ENCODE data around the gene ZNF774. TPM values are rescaled to one million over a fixed set of nuclear protein-coding genes. Genes with fewer than 3 reads are reported as not detected.

The ZNF774 gene
- total RNA-seq, 1 experiment from 2014 or later: 4.0 TPM

- Histone ChIP-seq H4K20me1 (ENCODE audit: insufficient read depth) (no peaks in the 10 kb centered on the region), H3K9ac (ENCODE audit: low read length) (no peak overlapping the region), H3K27me3 (ENCODE audit: insufficient read depth, low read length) (no peaks in the 10 kb centered on the region), H3K4me2 (ENCODE audit: low read length) (no peak overlapping the region), H3K4me1 (ENCODE audit: control insufficient read depth in 1 of 2, insufficient read depth in 2 of 2, low read length in 2 of 2) (peaks cover 3 to 14% of the 10 kb centered on the region in 2 experiments; a peak in 3 of 4 replicates), H3K9me2 (ENCODE audit: insufficient read depth) (no peaks in the 10 kb centered on the region), H3K36me3 (ENCODE audit: control insufficient read depth in 1 of 2, insufficient read depth in 2 of 2, low read length in 2 of 2) (no peaks in the 10 kb centered on the region), H3K9me3 (ENCODE audit: control insufficient read depth in 1 of 2, insufficient read depth in 1 of 2, low read depth in 1 of 2, low read length in 2 of 2) (no peaks in the 10 kb centered on the region), H3K27ac (ENCODE audit: low read depth, low read length) (no peak overlapping the region), H2AFZ (ENCODE audit: low read depth, low read length, poor library complexity, severe bottlenecking) (no peak overlapping the region), H3K4me3 (replicated peaks in 1 of 2; ENCODE audit: low read depth in 1 of 2, low read length in 2 of 2) (no peak overlapping the region), H3K79me2 (ENCODE audit: insufficient read depth, low read length) (no peaks in the 10 kb centered on the region)
- POLR2A ChIA-PET: no interaction called here
- RAD21 ChIA-PET (ENCODE audit: low non-redundant PET in 1 of 2, low total read pairs in 2 of 2, uncharacterized antibody in 2 of 2, unreplicated experiment in 2 of 2): no interaction called here
- CTCF ChIA-PET: interaction anchor here (1.0 kb wide), 1 partner anchor 23 kb away, joined by 3 read pairs; no protein-coding TSS in a partner anchor
- BruUV-seq (replicated peaks): no TSS peak
- DNase-seq (ENCODE audit: low read depth, low spot score) (no peak), ATAC-seq (no peak)
- intact Hi-C loops (cut with micrococcal nuclease): no loop called here
- TF ChIP-seq RAD21 (IDR thresholded peaks at IDR 0.05; ENCODE audit: low read depth): no peak
- no peak for TF ChIP-seq SIN3A (IDR thresholded peaks at IDR 0.05; ENCODE audit: low read depth)
- TF ChIP-seq POLR2A (IDR thresholded peaks at IDR 0.05; ENCODE audit: borderline replicate concordance, extremely low read depth, insufficient read depth, insufficient read length): no peak
- TF ChIP-seq, protein P1, sequence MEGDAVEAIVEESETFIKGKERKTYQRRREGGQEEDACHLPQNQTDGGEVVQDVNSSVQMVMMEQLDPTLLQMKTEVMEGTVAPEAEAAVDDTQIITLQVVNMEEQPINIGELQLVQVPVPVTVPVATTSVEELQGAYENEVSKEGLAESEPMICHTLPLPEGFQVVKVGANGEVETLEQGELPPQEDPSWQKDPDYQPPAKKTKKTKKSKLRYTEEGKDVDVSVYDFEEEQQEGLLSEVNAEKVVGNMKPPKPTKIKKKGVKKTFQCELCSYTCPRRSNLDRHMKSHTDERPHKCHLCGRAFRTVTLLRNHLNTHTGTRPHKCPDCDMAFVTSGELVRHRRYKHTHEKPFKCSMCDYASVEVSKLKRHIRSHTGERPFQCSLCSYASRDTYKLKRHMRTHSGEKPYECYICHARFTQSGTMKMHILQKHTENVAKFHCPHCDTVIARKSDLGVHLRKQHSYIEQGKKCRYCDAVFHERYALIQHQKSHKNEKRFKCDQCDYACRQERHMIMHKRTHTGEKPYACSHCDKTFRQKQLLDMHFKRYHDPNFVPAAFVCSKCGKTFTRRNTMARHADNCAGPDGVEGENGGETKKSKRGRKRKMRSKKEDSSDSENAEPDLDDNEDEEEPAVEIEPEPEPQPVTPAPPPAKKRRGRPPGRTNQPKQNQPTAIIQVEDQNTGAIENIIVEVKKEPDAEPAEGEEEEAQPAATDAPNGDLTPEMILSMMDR (IDR thresholded peaks at IDR 0.05 in 2 of 3, conservative IDR thresholded peaks at IDR 0.05 in 1 of 3; ENCODE audit: borderline replicate concordance in 1 of 3, insufficient read depth in 1 of 3, low read depth in 2 of 3, low read length in 2 of 3): no peak
- TF ChIP-seq EGR1 (IDR thresholded peaks at IDR 0.05; ENCODE audit: low read depth): no peak
- no peak for TF ChIP-seq REST (IDR thresholded peaks at IDR 0.05; ENCODE audit: low read depth)
- TF ChIP-seq YY1 (IDR thresholded peaks at IDR 0.05; ENCODE audit: extremely low read depth, insufficient replicate concordance, low read depth, low read length): no peak
- no peak for TF ChIP-seq TCF7L2 (IDR thresholded peaks at IDR 0.05; ENCODE audit: borderline replicate concordance, extremely low read depth, insufficient read depth, insufficient read length)
- no peak for TF ChIP-seq ZNF274 (IDR thresholded peaks at IDR 0.05; ENCODE audit: low read depth, low read length)
- no peak for TF ChIP-seq CBX3 (IDR thresholded peaks at IDR 0.05; ENCODE audit: low read depth)
- no peak for TF ChIP-seq EZH2 (IDR thresholded peaks at IDR 0.05)
- no peak for TF ChIP-seq MAX (IDR thresholded peaks at IDR 0.05)
- TF ChIP-seq POLR2AphosphoS5 (IDR thresholded peaks at IDR 0.05; ENCODE audit: low read depth, low read length): no peak
- TF ChIP-seq SP1 (IDR thresholded peaks at IDR 0.05; ENCODE audit: low read depth): no peak
- TF ChIP-seq ZBTB33 (IDR thresholded peaks at IDR 0.05; ENCODE audit: extremely low read depth, insufficient replicate concordance, low read length): no peak
- TF ChIP-seq JUND (IDR thresholded peaks at IDR 0.05): no peak
- TF ChIP-seq EZH2phosphoT487 (IDR thresholded peaks at IDR 0.05; ENCODE audit: borderline replicate concordance): no peak
Measured at GRCh38 chr15:90337256-90337655, 14.8 kb upstream of the ZNF774 start.
